GM20000 (cell line): ENCODE results near the gene LRRC53.

Experiments used
- DNase-seq: peaks from one replicate; pipeline ENCODE4 v3.0.0; 2012; ENCODE audit warnings: low spot score
- TF ChIP-seq, protein P1 (sequence below): IDR thresholded peaks from 2 replicates; pipeline ENCODE4 v1.5.1; 2012; ENCODE audit warnings: mild to moderate bottlenecking, control low read depth; ENCODE audit errors: extremely low read depth, missing control alignments

LRRC53 gene

DNA sequence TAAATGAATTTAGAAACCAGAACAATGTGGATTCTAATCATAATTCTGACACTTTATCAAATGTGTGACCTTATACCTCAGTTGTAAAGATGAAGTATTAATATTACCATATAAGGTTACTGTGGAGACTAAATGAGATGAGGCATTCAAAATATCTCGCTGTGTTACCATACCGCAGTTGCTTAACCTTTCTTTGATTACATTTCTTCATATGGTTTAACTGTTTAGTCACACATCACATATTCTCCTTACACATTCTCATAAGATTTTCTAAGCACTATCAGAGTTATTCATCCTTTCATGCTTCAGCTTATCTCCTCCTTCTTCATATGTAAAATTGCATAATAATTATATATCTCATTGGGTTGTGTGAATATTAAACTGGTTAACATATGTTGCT lies 88.9 kb downstream of the LRRC53 start:
- TF ChIP-seq, protein P1, sequence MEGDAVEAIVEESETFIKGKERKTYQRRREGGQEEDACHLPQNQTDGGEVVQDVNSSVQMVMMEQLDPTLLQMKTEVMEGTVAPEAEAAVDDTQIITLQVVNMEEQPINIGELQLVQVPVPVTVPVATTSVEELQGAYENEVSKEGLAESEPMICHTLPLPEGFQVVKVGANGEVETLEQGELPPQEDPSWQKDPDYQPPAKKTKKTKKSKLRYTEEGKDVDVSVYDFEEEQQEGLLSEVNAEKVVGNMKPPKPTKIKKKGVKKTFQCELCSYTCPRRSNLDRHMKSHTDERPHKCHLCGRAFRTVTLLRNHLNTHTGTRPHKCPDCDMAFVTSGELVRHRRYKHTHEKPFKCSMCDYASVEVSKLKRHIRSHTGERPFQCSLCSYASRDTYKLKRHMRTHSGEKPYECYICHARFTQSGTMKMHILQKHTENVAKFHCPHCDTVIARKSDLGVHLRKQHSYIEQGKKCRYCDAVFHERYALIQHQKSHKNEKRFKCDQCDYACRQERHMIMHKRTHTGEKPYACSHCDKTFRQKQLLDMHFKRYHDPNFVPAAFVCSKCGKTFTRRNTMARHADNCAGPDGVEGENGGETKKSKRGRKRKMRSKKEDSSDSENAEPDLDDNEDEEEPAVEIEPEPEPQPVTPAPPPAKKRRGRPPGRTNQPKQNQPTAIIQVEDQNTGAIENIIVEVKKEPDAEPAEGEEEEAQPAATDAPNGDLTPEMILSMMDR, result no peak
- DNase-seq, result no peak

GRCh38 chr1:74422421-74423292 lies 89.8 kb downstream of the LRRC53 start:
- TF ChIP-seq, protein P1, result no peak
- DNase-seq, result no peak

DNA sequence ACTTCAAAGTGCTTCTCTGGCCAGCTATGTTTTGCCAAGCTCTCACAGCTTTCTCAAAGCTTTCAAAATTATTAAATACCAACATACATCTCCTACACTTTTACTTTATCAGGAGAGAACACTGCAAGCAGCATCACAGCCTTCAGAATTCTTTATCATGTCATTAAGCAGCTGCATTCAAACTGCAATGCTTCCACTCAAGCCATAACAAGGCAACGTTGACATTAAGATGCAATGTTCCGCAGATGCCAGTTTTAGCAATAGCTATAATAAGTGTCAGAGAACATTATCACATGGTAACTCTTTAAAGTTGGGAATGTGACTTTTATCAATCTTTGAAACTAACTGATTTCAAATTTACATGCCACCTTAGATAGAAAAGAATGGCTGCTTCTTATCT lies 91.9 kb downstream of the LRRC53 start:
- TF ChIP-seq, protein P1, result no peak

More for the DNA sequence above, 91.9 kb downstream of the LRRC53 start:
- DNase-seq, result no peak
